ENCODE results near the gene COX17. TPM values are rescaled to one million over a fixed set of nuclear protein-coding genes. Genes with fewer than 3 reads are reported as not detected.

Gene COX17
- 17.4 and 18.0 TPM in 2 replicates for total RNA-seq

GRCh38 chr3:119676771-119677640 is at the start of gene COX17:
Gene COX17 (minus strand): TSS chr3:119677406. CDS start chr3:119677310, 96 bp downstream.

GRCh38 chr3:119702530-119703527 is 25.6 kb upstream of the COX17 start, which contains the start of gene CFAP91:
Gene CFAP91 (plus strand): TSS chr3:119703022. CDS start chr3:119703099, 77 bp downstream.

GRCh38 chr3:119660474-119661440 is 16.4 kb downstream of the COX17 start, which contains the start of gene POPDC2:
Gene POPDC2 (minus strand): TSS chr3:119660589. CDS start chr3:119660423, 166 bp downstream.

Other genes starting within 250 kb of the COX17 start
- gene TMEM39A, start 213.8 kb downstream of the COX17 start, total RNA-seq, result 35.1 and 45.6 TPM in 2 replicates
- 10.7 and 17.9 TPM in 2 replicates for gene POGLUT1, start 208.4 kb downstream of the COX17 start, total RNA-seq
- 39.8 and 46.7 TPM in 2 replicates for gene TIMMDC1, start 178.9 kb downstream of the COX17 start, total RNA-seq
- 0.16 and 0.26 TPM in 2 replicates for gene CD80, start 117.8 kb downstream of the COX17 start, total RNA-seq
- gene ADPRH, start 97.9 kb downstream of the COX17 start, total RNA-seq, result 1.0 and 1.7 TPM in 2 replicates
- 2.1 and 3.5 TPM in 2 replicates for gene PLA1A, start 79.5 kb downstream of the COX17 start, total RNA-seq
- under 0.01 and 0.26 TPM in 2 replicates for gene POPDC2, start 16.8 kb downstream of the COX17 start, total RNA-seq
- gene CFAP91, start 25.6 kb upstream of the COX17 start, total RNA-seq, result 0.34 and 0.47 TPM in 2 replicates
- under 0.01 TPM in 1 of 2 replicates, not detected in the other for gene NR1I2, start 104.7 kb upstream of the COX17 start, total RNA-seq

All from bronchial smooth muscle cell (primary cell).